ENCODE measurements around the gene EFNA4.

Gene EFNA4

DNA sequence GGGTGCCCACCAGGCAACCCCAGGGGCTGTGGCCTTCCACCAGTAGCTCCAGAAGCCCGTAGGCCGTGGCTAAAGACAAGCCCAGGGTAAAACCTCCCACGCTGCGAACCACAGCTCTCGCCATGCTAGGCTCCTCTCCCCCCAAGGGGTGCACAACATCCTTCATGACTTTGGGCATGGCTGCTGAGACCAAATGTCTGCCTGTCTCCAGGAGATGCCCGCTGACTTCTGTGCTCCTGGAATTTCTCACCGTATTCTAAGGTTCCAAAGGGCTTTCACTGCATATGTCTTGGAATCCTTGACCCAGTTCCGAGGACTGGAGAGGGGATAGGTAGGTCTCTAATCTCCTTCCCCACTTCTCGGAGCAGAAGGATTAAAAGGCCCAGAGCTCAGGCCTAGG lies 30.0 kb upstream of the EFNA4 start, which contains the start of the genes DCST1 and DCST2:
Gene DCST1 (plus strand): TSS at position 301 of the 400 bp plus-strand sequence. CDS start 213 bp downstream, outside the sequence.
Gene DCST2 (minus strand): TSS at position 258 of the 400 bp plus-strand sequence. CDS start 80 bp downstream, at position 178.
- no peak for DNase-seq (ENCODE audit: low read depth in 2 of 2)

DNA sequence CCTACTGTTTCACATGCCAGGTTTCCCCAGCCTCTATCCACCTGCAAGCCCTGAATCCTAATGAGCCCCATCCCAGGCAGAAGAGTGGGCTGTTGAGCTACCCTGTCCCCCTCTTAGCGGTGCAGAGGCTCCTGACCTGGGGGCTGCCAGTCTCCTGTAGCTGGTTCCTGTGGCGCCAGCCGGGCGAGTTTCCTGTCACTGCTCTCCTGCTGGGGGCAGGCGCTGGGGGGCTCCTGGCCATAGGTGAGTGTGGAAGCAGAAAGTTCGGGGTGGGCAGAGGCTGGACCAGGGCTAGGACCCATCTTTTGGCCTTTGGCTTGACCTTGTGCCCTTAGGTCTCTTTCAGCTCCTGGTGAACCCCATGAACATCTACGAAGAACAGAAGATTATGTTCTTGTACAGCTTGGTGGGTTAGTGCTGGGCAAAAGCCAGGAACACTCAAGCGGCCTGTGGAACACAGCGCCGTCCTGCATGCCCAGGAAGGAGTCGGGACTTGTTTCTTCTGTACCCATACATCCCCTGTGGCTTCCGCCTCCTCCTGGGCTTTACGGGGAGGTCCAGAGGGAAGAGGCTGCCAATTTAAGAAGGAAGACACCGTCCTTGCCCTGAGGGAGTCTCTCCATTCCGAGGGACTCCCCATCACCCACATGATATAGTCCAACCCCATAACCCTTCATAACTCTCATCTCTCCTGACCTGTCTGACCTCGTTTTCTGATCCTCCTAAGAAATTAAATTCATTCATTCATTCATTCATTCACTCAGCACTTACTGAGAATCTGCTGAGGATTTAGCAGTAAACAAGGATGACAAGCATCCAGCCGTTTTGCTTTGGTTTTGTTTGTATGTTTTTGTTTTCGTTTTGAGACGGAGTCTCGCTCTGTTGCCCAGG lies 29.0 kb upstream of the EFNA4 start:
- no peak for DNase-seq (ENCODE audit: low read depth in 2 of 2)

DNA sequence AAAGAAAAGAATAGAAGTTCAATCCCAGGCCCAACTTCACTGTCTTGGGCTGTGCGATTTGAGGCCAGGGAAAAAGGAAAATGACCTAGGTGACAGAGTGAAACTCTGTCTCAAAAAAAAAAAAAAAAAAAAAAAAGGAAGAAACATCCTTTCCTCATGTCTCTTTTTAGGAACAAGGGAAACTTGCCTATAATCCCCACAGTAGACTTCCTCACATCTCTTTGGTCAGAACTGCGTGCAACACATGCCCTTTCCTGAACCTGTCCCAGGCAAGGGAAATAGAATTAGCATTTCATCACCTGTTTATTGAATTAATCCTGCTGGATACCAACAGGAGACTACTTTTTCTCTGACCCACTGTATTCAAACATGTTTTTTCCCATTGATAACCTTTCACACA lies 27.6 kb upstream of the EFNA4 start:
- DNase-seq (ENCODE audit: low read depth in 2 of 2), result no peak

DNA sequence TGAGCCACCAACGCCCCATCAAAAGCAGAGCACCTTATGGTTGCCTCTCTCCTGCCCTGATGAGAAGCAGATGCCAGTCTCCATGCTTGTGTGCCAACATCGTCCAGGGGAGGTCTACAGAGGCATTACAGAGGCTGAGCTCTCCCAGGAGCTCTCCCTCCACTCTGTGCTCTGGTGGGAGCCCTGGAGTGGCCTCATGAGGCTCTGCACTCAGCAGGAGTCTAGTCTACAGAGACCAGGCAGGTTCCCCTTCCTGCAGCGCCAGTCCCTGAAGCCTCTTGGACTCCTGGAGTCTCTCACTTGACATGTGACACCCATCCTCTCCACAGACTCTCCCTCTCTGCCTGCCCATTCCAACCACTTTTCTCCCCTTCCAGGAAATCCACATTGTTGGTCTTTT lies 26.5 kb upstream of the EFNA4 start:
- DNase-seq (ENCODE audit: low read depth in 2 of 2), result no peak

DNA sequence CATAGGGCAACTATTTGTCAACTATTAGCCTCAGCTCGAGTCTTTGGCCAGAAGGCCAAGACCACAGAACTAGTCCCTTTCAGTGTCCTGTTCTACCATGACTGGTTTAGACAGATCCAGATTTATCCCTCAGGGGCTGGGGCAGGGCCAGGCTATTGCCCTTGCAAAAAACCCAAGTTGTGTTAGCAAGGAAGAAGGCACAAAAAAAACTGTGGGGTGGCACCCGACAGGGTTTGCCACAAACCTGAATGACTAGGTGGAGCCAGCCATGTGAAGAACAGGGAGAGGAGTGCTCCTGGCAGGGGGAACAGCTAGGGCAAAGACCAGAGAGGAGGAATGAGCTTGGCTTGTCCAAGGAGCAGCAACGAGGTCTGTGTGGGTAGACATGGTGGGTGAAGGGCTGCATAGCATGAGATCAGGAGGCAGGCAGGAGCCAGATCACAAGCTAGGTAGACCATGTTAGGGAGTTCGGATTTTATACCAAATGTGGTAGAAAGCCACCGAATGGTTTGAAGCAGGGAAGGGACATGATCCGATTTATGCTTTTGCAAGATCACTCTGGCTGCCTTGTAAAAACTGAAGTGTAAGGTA lies 25.6 kb upstream of the EFNA4 start:
- no peak for DNase-seq (ENCODE audit: low read depth in 2 of 2)

DNA sequence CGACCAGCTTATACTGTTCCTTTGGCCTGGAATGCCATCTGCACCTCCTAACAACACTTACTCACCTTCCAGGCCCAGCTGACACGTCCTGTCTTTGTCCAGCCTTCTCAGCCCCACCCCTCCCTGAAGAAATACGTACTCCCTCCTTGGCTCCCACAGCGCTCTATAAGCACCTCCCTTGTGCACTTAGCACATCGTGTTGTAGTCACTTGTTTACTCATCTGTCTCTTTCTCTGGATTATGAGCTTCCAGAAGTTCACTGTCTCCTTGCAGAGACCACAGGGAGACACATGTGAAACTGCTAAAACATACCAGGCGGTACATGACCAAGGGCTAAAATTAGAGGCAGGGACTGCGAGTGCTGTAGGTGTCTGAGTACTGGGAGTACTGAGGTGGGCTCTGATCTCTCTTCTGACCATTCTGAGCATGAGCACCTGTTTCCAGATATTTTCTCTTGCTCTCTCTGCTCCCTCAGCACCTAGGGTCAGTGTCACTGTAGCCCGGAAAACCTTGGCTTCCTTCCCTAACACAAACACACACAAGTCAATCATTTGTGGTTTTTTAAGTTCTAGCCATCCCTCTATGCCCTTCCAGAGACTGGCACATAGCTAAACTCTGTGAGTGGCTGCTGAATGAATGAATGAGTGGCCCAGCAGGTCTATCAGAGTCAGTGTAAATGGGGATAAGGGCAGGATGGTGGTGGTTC lies 24.8 kb upstream of the EFNA4 start:
- no peak for DNase-seq (ENCODE audit: low read depth in 2 of 2)

DNA sequence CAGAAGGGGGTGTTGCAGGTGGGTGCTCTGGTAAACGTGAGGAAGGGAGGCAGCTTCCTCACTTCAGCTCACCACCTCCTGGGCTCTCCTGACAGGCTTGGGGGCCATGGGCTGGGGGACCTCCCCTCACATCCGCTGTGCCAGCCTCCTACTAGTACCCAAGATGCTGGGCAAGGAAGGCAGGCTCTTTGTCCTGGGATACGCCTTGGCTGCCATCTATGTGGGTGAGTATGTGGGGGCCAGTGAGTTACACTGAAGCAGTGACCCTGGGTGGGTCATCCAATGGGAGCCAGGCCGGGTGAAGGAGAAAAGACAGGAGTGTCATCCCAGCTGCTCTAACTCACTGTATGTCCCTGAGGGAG lies 24.3 kb upstream of the EFNA4 start:
- DNase-seq (ENCODE audit: low read depth in 2 of 2), result no peak

DNA sequence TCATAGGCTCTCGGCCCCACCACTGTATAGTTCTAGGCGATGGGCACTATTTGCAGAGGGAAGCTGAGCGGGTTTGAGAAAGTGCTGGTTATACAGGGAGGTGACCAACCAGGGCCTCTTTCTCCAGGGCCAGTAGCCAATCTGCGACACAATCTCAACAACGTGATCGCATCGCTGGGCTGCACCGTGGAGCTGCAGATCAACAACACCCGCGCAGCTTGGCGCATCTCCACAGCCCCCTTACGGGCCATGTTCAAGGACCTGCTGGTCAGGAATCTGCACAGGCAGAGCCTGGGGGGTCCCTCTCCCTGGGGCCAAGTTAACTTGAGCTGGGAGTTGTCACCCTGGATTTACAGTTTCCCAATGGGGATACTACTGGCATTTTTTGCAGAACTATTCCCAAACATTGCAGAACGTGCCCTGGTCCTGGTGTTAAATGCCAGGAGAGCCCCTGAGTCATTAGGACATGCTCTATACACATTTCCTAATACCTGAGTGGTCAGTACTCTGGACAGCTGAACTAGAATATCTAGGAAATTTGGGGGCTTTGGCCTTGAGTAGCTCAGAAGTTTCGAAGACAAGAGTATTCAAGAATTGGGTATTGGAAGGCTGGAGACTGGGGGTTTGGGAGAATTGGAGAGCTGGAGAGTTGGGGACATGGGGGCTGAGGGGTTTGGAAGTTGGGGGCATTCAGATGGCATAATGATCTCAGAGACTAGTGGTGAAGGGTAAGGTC lies 23.0 kb upstream of the EFNA4 start:
- DNase-seq (ENCODE audit: low read depth in 2 of 2), result no peak

DNA sequence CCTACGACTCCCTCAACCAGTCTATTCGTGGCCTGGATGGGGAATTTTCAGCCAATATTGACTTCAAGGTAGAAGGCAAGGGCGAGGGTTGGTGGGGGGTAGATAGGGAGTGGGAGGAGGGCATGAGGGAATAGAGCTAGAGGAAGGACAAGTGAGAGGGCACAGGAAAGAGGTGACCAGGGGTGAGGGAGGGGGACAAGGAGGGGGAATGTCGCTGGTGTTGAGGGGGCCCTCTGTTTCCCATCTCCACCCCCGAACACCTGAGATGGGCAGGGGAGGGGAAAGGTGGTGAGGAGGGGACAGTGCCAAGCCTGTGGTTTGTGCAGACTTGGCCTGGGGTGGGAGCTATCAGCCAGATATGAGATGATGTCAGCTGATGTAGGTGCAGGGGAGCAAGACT lies 20.8 kb upstream of the EFNA4 start:
- no peak for DNase-seq (ENCODE audit: low read depth in 2 of 2)

DNA sequence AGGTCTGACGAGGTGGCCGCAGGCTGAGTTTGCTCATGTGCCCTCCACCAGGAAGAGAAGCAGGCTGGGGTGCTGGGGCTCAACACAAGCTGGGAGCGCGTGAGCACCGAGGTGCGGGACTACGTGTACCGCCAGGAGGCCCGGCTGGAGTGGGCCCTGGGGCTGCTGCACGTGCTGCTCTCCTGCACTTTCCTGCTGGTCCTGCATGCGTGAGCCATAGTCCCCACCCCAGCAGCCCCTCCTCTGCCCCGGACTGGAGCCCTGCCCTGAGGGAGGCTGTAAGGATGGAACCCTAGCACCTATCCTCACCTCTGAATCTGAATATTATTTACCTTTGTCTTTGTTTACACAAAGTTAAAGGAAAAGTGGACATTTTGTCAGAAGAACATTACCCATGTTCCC lies 20.2 kb upstream of the EFNA4 start:
- DNase-seq (ENCODE audit: low read depth in 2 of 2), result no peak

DNA sequence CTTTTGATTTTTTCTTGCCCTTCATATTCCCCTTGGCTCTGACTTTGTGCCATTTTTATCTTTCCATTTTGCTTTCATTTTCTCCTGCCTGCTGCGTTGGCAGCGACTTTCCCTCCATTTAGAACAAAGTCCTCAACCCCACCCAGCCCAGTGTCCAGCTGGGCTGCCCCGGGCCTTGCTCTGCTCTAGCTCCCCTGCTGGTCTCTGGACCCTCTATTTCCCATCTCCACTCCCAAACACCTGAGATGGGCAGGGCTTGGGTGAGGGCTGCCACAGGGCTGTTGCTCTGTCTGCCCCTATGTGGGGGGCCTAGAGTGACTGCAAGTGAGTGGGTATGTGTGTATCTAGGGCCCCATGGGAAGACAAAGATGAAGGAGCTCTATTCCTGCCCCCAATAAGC lies 19.7 kb upstream of the EFNA4 start:
- no peak for DNase-seq (ENCODE audit: low read depth in 2 of 2)

DNA sequence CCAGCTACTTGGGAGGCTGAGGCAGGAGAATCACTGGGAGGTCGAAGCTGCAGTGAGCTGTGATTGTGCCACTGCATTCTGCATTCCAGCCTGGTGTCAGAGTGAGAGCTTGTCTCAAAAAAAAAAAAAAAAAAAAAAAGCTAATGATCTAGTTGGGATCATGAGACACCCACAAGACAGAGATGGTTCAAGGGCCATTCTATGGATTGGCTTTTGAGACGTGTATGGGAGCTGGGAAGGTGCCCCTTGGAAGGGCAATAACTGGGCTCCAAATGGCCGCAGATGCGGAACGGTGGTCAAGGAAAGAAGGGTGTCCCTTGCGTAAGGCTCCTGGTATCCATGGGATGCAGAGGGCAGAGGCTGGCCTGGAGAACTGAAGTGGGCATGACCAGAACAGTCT lies 19.2 kb upstream of the EFNA4 start:
- DNase-seq (ENCODE audit: low read depth in 2 of 2), result no peak

DNA sequence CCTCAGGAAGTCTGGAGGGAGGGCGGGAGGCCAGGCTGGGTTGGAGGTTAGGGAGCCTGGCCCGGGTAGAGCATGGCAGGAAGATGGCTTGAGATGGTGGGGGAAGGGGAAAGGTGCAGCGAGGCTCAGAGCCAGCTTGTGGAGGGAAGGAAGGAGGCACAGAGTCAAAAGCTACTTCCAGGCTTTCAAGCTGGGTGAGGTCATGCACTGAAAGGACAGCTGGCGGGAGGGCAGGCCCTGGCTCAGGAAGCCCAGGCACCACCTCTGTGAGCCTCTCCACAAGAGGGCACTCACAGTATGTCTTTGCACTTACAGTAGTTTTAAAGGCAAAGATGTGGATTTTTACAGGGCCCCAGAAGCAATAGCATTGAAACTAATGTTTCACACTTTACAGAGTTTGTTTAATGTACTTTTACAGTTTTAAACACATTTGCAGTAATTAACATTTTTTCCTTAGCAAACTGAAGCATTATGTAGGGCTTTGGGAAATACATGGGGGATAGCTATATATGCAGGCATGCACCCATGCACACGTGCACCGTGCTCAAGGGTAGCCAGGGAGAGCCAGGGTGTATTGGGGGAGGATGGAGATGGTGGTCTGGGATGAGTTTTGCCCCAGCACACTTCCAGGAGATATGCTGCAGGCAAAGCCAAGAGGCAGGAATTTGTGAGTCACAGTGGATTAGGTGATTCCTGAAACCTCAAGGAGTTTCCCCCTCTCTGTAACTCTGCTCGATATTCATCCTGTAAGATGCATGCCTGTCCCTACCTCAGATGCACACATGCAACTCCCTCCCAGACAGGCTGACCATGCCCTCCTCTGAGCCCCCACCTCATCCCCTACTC lies 18.5 kb upstream of the EFNA4 start:
- DNase-seq (ENCODE audit: low read depth in 2 of 2), result peak in 1 of 2 experiments; percentile 13

DNA sequence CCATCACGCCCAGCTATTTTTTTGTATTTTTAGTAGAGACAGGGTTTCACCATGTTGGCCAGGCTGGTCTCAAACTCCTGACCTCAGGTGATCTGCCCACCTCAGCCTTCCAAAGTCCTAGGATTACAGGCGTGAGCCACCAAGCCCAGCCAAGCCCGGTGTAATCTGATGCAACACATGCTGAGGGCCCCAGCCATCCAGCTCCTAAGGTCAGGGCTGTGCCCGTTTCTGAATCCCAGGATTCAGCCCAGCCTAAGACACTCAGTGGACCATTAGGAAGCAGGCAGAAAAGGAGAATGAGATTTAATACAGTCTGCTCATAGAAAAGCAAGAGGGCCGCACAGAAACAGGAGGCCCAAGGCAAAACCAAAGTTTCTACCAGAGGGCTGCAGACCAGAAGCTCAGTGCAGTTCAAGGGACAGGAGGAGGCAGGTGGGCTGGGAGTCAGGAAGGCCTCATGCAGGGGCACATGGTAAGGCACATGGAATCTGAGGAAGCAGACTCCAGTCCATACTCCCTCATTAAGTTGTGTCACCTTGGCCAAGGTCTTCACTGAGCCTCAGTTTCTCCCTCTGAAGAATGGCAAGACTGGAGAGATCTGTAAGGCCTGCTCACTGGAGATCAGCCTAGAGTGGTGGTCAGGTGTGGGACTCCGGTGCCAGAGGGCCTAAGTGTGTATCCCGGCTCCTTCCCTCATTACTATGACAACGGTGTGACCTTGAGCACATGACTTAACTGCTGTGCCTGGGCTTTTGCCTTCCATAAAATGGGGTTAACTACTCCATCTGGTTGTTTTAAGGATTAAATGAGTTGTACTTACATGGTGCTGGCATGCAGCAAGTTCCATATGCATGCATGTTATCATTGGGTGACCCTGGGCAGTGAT lies 14.8 kb upstream of the EFNA4 start:
- DNase-seq (ENCODE audit: low read depth in 2 of 2), result no peak

DNA sequence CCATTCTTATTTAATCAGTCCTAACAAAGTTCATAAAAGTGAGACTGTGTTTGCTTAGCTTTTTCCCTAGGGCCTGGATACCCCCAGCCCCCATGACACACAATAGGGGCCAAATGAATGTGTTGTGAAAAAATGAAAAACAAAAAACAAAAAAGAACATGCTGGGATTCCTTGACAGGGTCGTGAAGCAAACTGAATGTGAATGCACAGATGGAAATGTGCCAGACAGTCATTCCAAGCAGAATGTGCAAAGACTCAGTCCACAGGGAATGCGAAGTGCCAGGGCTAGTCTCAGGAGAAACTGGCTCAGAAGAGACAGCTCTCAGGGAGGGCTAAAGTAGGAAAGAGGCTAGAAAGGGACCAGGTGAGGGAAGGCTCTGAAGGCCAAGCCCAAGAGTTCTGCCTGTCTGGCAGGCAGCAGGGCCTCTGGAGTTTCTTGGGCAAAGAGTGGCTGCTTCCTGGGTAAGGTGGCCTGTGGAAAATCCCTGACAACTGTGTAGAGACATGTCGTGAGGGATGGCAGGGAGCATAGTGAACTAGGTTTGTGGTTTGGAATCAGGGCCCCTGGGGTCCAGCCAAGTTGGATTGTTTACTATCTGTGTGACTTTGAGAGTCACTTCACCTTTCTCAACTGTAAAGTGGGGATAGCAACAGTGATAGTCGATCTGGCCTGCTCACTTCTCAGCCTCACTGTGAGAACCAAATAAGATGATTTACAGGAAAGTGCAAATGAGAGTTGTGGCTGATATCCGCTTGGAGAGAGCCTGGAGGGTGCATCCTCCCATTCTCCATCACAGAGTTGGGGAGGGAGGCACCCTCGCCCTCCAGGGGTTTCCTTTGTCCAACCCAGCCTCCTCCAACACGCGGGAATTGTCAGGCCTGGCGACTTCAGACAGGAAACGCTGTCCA lies 13.6 kb upstream of the EFNA4 start:
- DNase-seq (ENCODE audit: low read depth in 2 of 2), result peak in 1 of 2 experiments; percentile 22

DNA sequence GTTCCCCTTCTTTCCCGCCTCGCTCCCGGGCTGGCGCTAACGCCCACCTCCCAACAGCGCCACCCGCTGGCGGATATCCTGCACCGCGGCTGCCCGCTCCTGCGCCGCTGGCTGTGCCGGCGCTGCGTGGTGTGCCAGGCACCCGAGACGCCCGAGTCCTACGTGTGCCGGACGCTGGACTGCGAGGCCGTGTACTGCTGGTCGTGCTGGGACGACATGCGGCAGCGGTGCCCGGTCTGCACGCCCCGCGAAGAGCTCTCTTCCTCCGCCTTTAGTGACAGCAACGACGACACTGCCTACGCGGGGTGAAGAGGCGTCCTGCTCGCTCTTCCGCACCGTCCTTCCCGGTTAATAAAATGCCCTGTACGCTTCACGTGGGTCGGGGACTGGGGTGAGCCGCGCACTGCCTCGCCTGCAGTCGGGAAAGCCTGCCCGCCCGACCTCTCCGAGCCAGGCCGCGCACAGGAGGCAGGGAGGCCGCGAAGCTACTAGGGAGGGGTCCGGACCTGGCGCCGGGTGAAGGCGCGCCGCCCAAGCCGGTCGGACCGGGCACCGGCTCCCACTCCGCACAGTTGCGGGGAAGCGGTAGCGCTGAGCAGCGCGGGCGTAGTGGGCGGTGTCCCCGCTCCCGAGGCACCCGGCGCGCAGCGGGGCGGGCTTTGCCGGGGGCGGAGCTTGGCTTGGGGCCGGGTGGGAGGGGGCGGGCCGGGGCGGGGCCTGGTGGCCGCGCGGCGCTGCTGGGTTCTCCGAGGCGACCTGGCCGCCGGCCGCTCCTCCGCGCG lies 12.8 kb upstream of the EFNA4 start, which contains the start of gene ADAM15:
Gene ADAM15 (plus strand): TSS at position 757 of the 782 bp plus-strand sequence. CDS start 71 bp downstream, outside the sequence.
- peak in 1 of 2 experiments; percentile 20 for DNase-seq (ENCODE audit: low read depth in 2 of 2)

DNA sequence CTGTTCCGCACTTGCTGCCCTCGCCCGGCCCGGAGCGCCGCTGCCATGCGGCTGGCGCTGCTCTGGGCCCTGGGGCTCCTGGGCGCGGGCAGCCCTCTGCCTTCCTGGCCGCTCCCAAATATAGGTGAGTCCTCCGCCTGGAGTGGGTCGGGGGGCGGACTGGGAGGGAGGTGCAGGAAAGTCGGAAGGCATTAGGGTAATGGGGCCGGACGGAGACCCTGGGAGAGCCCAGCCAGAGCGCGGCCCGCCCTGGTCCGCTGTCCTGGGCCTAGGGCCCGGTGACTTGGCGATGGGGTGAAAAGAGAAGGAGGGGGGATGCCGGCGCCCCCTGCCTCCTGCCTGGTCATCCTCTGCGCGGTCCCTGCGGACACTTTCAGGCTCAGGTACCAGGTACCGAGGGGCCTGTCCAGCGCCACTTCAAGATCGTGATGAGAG lies 12.2 kb upstream of the EFNA4 start:
- no peak for DNase-seq (ENCODE audit: low read depth in 2 of 2)
